Erythroblast (primary cell): ENCODE results near the gene P4HTM.

Source experiments
- GATA1 ChIP-seq: IDR thresholded peaks from 2 replicates; pipeline ENCODE4 v1.6.1; 2011; ENCODE audit warnings: low read depth, mild to moderate bottlenecking, control low read depth, low read length, moderate library complexity
- POLR2A ChIP-seq: IDR thresholded peaks from 2 replicates; pipeline ENCODE4 v1.6.1; 2011; ENCODE audit warnings: mild to moderate bottlenecking, low read length

DNA sequence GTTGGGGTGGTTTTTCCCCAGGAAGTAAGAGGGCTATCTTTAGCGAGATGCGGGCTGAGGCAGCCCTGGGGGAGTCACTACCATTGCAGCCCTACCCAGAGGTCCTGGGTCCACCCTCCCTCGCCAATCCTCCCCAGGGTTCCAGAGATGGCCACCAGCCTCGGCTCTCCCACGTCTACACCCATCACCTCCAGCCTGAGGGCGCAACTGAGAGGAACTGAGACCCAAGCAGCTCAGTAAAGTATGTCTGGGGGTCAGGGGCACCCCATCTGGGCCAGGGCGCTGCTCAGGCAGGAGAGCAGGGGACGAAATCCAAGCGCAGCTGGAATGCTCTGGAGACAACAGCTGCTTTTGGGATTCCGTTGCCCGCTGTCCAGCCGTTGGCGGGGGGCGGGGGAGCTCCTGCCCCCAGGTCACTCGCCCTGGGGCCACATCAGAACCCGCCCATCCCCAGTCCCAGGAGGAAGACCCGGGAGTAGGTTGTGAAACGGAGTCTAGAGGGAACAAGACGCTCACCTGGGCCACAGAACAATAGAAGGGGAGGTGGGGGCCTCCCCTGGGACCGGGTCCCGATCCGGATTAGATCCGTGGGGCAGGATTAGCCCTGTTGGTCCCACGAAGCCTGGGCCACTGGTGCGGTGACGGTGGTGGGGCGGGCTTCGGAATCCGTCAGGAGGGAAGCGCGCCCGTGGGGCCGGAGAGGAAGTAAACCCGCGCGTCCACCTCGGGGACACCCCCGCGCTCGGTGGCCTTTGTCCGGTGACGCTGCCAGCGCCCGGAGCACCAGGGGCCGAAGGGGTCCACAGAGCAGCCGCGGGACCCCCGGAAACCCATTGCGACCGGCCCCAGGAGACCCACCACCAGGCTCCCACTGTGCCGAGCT, 30.5 kb downstream of the P4HTM start:
- no peak for TF ChIP-seq POLR2A
- no peak for TF ChIP-seq GATA1
